Heart right ventricle (tissue), 12 donors: ENCODE results near the gene SLC16A13. TPM values are rescaled to one million over a fixed set of nuclear protein-coding genes. Genes with fewer than 3 reads are reported as not detected.

ENCODE experiments used
- polyA plus RNA-seq, 2 donors: library from polyadenylated mRNA; stranded (reverse); fragments of 200-250 nt; gene quantifications; one replicate each; pipeline ENCODE4 v1.2.3, GENCODE V29; 2013
- total RNA-seq, 10 donors: library from RNA; stranded (reverse); fragmentation: NEBNext Ultra II Directional in 3 of 10; extraction: Animal tissue kit (Norgen Biotek cat#: 25700) in 3 of 10; gene quantifications; one replicate each; pipeline versions ENCODE4 v1.2.1 to v1.2.4, GENCODE V29; 2021 to 2023
- donor health status: ischemic (EF 13 %, LVEDD 7.1; RV severe dilation, severe dysfunction).
- donor health status: healthy with polysubstance abuse.
- donor health status: DM: no; HTN: yes; CAD: no.
- donor health status: DM: no; HTN: no; CAD: no.
- donor health status: ischemic (EF 25% LVEDD 6.9; RV normal size, moderate dysfunction).
- donor health status: ischemic (EF 25% LVEDD 5.7; RV mildly dilated, moderate dysfunction).
- donor health status: healthy.
- donor health status: nonischemic (EF 11% LVEDD 7.7; RV severe dilation, severe dysfunction).
- donor health status: DM: yes; HTN: yes; CAD: no.
- donor health status: PGD.
- donor health status: ischemic (EF 29% LVEDD 5.4; RV normal size, mild dysfunction).
- donor health status: nonischemic (EF 23%, LVEDD 6.1; RV moderate dilation, normal function).

The SLC16A13 gene
- total and polyA plus RNA-seq, 12 donors, result 0.70 to 2.1 (median 1.5) TPM

Other genes with a start within 250 kb of the SLC16A13 start
- not detected for gene TEKT1, start 204.3 kb upstream of the SLC16A13 start, total RNA-seq
- gene TEKT1, start 204.3 kb upstream of the SLC16A13 start, polyA plus RNA-seq, result not detected
- under 1 TPM in 1 of 10 donors, not detected in 9; 0.11 TPM for gene ALOX12, start 40.0 kb upstream of the SLC16A13 start, total RNA-seq
- gene ALOX12, start 40.0 kb upstream of the SLC16A13 start, polyA plus RNA-seq, result under 1 TPM in 1 of 2 donors, not detected in 1; 0.04 TPM
- gene RNASEK, start 23.4 kb upstream of the SLC16A13 start, total RNA-seq, result 100 to 1,000 TPM; 144 to 241 (median 160) TPM
- gene RNASEK, start 23.4 kb upstream of the SLC16A13 start, polyA plus RNA-seq, result 100 to 1,000 TPM; 220 to 429 TPM
- 10 to 100 TPM in 8 of 10 donors, 1 to 10 TPM in 2; 9.6 to 35.4 (median 18.3) TPM for gene BCL6B, start 13.0 kb upstream of the SLC16A13 start, total RNA-seq
- gene BCL6B, start 13.0 kb upstream of the SLC16A13 start, polyA plus RNA-seq, result 1 to 10 TPM; 9.5 to 9.7 TPM
- gene SLC16A11, start 8.1 kb downstream of the SLC16A13 start, total RNA-seq, result 1 to 10 TPM in 1 of 10 donors, under 1 TPM in 9; 0.19 to 1.1 (median 0.48) TPM
- gene SLC16A11, start 8.1 kb downstream of the SLC16A13 start, polyA plus RNA-seq, result 1 to 10 TPM in 1 of 2 donors, under 1 TPM in 1; 0.78 to 2.1 TPM
- 10 to 100 TPM in 1 of 10 donors, 1 to 10 TPM in 9; 1.4 to 26.3 (median 2.1) TPM for gene CLEC10A, start 44.2 kb downstream of the SLC16A13 start, total RNA-seq
- 1 to 10 TPM; 2.5 to 3.4 TPM for gene CLEC10A, start 44.2 kb downstream of the SLC16A13 start, polyA plus RNA-seq
- under 1 TPM in 5 of 10 donors, not detected in 5; 0.16 to 0.54 (median 0.25) TPM for gene ASGR2, start 78.8 kb downstream of the SLC16A13 start, total RNA-seq
- under 1 TPM in 1 of 2 donors, not detected in 1; 0.41 TPM for gene ASGR2, start 78.8 kb downstream of the SLC16A13 start, polyA plus RNA-seq
- 1 to 10 TPM in 2 of 10 donors, under 1 TPM in 6, not detected in 2; 0.32 to 1.2 (median 0.55) TPM for gene ASGR1, start 143.4 kb downstream of the SLC16A13 start, total RNA-seq
- under 1 TPM; 0.59 TPM for gene ASGR1, start 143.4 kb downstream of the SLC16A13 start, polyA plus RNA-seq
- 10 to 100 TPM; 13.0 to 22.1 (median 16.7) TPM for gene DLG4, start 183.8 kb downstream of the SLC16A13 start, total RNA-seq
- gene DLG4, start 183.8 kb downstream of the SLC16A13 start, polyA plus RNA-seq, result 10 to 100 TPM in 1 of 2 donors, 1 to 10 TPM in 1; 5.4 to 27.8 TPM
- 1,000 to 10,000 TPM in 7 of 10 donors, 100 to 1,000 TPM in 3; 951 to 2,054 (median 1,322) TPM for gene ACADVL, start 183.9 kb downstream of the SLC16A13 start, total RNA-seq
- gene ACADVL, start 183.9 kb downstream of the SLC16A13 start, polyA plus RNA-seq, result 1,000 to 10,000 TPM in 1 of 2 donors, 100 to 1,000 TPM in 1; 807 to 4,806 TPM
- 10 to 100 TPM; 14.1 to 25.6 (median 18.0) TPM for gene DVL2, start 198.5 kb downstream of the SLC16A13 start, total RNA-seq
- 10 to 100 TPM in 1 of 2 donors, 1 to 10 TPM in 1; 10.0 to 23.0 TPM for gene DVL2, start 198.5 kb downstream of the SLC16A13 start, polyA plus RNA-seq
- gene PHF23, start 203.4 kb downstream of the SLC16A13 start, total RNA-seq, result 10 to 100 TPM; 17.7 to 24.5 (median 22.6) TPM
- 10 to 100 TPM; 16.1 to 25.0 TPM for gene PHF23, start 203.4 kb downstream of the SLC16A13 start, polyA plus RNA-seq
- 100 to 1,000 TPM; 440 to 567 (median 501) TPM for gene GABARAP, start 206.4 kb downstream of the SLC16A13 start, total RNA-seq
- gene GABARAP, start 206.4 kb downstream of the SLC16A13 start, polyA plus RNA-seq, result 100 to 1,000 TPM; 540 to 733 TPM
- gene CTDNEP1, start 215.7 kb downstream of the SLC16A13 start, total RNA-seq, result 100 to 1,000 TPM in 8 of 10 donors, 10 to 100 TPM in 2; 94.6 to 135 (median 110) TPM
- 100 to 1,000 TPM in 1 of 2 donors, 10 to 100 TPM in 1; 56.3 to 116 TPM for gene CTDNEP1, start 215.7 kb downstream of the SLC16A13 start, polyA plus RNA-seq
- gene ELP5, start 216.2 kb downstream of the SLC16A13 start, total RNA-seq, result 100 to 1,000 TPM in 1 of 10 donors, 10 to 100 TPM in 9; 30.8 to 110 (median 54.8) TPM
- 10 to 100 TPM; 29.0 to 41.4 TPM for gene ELP5, start 216.2 kb downstream of the SLC16A13 start, polyA plus RNA-seq
- 1 to 10 TPM in 3 of 10 donors, under 1 TPM in 7; 0.39 to 2.5 (median 0.80) TPM for gene CLDN7, start 226.5 kb downstream of the SLC16A13 start, total RNA-seq
- 1 to 10 TPM; 1.3 to 1.6 TPM for gene CLDN7, start 226.5 kb downstream of the SLC16A13 start, polyA plus RNA-seq
- gene SLC2A4, start 245.7 kb downstream of the SLC16A13 start, total RNA-seq, result 100 to 1,000 TPM in 9 of 10 donors, 10 to 100 TPM in 1; 98.1 to 186 (median 177) TPM
- gene SLC2A4, start 245.7 kb downstream of the SLC16A13 start, polyA plus RNA-seq, result 100 to 1,000 TPM in 1 of 2 donors, 10 to 100 TPM in 1; 41.8 to 140 TPM